ENCODE results near the gene PTGR3.

- TF ChIP-seq POLR2A (IDR thresholded peaks at IDR 0.05) (no peak), CTCF (IDR thresholded peaks at IDR 0.05) (no peak), POLR2AphosphoS5 (IDR thresholded peaks at IDR 0.05) (peak; percentile 25)
These were observed 9.4 kb upstream of the PTGR3 start for GRCh38 chr18:75218065-75218923.
